Measurements from ENCODE around the gene LSM7. TPM values are rescaled to one million over a fixed set of nuclear protein-coding genes. Genes with fewer than 3 reads are reported as not detected.

The LSM7 gene
- total and polyA plus RNA-seq, 2 experiments from 2014 or later = 299 to 409 TPM

DNA sequence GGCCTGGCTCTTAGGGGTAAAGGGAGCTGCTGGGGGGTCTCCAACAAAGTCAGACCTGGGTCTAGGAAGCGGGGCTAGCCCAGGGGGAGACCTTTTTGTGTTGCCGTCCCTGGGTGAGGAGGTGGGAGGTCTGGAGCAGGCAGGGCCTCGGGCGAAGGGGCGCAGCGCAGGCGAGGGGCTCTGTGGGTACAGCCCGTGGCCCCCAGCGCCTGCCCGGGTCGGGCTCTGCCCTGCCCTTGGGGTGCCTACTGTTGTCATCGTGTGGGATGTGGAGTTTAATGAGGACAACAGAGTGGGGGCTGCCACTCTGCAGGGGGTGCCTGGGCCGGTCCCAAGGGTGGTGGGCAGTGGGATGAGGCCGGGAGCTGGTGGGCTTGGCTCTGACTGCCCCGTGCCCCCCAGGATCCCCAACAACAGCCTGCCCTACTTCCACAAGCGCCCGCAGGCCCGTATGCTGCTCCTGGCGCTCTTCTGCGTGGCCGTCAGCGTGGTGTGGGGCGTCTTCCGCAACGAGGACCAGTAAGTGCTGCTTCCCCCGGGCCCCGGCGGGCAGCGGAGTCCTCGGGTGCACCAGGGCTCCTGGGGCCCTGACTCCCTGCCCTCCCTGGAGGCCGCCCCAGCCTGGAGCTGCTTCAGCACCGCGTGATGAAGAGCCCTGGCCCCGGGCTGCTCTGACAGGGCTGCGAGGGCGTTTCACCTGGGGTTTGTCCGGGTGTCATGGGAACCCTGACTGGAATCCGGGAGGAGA lies 12.3 kb upstream of the LSM7 start:
- Histone ChIP-seq H3K27me3 (ENCODE audit: insufficient read depth) (no peaks in the 10 kb centered on the region), H4K20me1 (replicated peaks; ENCODE audit: insufficient read depth) (peaks cover 9% of the 10 kb centered on the region), H3K36me3 (ENCODE audit: insufficient read depth) (no peaks in the 10 kb centered on the region), H3F3A (replicated peaks; ENCODE audit: low read depth) (peaks cover 10% of the 10 kb centered on the region), H3K4me2 (no peak overlapping the region), H3K4me1 (ENCODE audit: insufficient read depth) (no peaks in the 10 kb centered on the region), H3K9me2 (ENCODE audit: insufficient read depth) (no peaks in the 10 kb centered on the region; the same call in 1 of the 2 replicates), H3K4me3 (no peak overlapping the region), H2AFZ (no peak overlapping the region), H3K79me2 (replicated peaks; ENCODE audit: insufficient read depth) (peaks cover 8% of the 10 kb centered on the region), H3K27ac (ENCODE audit: low read depth) (no peak overlapping the region)
- Mint-ChIP-seq H3K27ac (no peak overlapping the region), H3K9me3 (peaks cover 8% of the 10 kb centered on the region), H3K4me1 (peaks cover 8% of the 10 kb centered on the region; the same call in 2 of the 3 replicates), H3K27me3 (ENCODE audit: insufficient read depth, low read depth, poor library complexity) (peaks cover 3% of the 10 kb centered on the region), H3K36me3 (ENCODE audit: low read depth) (peaks cover 21% of the 10 kb centered on the region), H3K4me3 (no peak overlapping the region)
- no peak for ATAC-seq
- TF ChIP-seq, protein P1, sequence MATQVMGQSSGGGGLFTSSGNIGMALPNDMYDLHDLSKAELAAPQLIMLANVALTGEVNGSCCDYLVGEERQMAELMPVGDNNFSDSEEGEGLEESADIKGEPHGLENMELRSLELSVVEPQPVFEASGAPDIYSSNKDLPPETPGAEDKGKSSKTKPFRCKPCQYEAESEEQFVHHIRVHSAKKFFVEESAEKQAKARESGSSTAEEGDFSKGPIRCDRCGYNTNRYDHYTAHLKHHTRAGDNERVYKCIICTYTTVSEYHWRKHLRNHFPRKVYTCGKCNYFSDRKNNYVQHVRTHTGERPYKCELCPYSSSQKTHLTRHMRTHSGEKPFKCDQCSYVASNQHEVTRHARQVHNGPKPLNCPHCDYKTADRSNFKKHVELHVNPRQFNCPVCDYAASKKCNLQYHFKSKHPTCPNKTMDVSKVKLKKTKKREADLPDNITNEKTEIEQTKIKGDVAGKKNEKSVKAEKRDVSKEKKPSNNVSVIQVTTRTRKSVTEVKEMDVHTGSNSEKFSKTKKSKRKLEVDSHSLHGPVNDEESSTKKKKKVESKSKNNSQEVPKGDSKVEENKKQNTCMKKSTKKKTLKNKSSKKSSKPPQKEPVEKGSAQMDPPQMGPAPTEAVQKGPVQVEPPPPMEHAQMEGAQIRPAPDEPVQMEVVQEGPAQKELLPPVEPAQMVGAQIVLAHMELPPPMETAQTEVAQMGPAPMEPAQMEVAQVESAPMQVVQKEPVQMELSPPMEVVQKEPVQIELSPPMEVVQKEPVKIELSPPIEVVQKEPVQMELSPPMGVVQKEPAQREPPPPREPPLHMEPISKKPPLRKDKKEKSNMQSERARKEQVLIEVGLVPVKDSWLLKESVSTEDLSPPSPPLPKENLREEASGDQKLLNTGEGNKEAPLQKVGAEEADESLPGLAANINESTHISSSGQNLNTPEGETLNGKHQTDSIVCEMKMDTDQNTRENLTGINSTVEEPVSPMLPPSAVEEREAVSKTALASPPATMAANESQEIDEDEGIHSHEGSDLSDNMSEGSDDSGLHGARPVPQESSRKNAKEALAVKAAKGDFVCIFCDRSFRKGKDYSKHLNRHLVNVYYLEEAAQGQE (IDR thresholded peaks at IDR 0.05; ENCODE audit: unreplicated experiment) = no peak
- TF ChIP-seq, protein P2, sequence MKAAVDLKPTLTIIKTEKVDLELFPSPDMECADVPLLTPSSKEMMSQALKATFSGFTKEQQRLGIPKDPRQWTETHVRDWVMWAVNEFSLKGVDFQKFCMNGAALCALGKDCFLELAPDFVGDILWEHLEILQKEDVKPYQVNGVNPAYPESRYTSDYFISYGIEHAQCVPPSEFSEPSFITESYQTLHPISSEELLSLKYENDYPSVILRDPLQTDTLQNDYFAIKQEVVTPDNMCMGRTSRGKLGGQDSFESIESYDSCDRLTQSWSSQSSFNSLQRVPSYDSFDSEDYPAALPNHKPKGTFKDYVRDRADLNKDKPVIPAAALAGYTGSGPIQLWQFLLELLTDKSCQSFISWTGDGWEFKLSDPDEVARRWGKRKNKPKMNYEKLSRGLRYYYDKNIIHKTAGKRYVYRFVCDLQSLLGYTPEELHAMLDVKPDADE (IDR thresholded peaks at IDR 0.05) = no peak
- TF ChIP-seq ZNF114 (CRISPR knock-in tag; IDR thresholded peaks at IDR 0.05) (no peak), CREB1 (CRISPR knock-in tag; IDR thresholded peaks at IDR 0.05; ENCODE audit: low read depth) (no peak), STAT1 (IDR thresholded peaks at IDR 0.05; ENCODE audit: unreplicated experiment) (no peak)
- DNase-seq (ENCODE audit: low spot score) = no peak

DNA sequence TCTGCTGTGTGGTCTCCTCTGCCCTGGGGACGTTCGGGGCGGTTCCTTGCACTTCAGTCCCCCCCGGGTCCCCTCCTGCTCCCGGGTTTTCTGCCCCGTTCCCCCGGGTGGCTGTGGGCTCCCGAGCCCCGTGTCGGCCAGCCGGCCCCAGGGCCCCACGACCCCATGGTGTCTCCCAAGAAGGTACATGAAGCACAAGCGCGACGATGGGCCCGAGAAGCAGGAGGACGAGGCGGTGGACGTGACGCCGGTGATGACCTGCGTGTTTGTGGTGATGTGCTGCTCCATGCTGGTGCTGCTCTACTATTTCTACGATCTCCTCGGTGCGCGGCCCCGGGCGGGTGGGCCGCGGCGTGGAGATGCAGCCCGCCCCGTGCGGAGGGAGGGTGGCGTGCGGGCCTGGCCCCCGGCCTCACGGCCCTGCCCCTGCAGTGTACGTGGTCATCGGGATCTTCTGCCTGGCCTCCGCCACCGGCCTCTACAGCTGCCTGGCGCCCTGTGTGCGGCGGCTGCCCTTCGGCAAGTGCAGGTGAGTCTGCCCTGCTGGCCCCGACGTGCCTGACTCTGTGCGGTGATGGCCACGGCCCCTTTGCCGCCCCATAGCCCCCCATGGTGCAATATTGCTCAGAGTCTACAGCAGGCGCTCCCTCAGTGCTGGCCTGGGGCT lies 11.4 kb upstream of the LSM7 start:
- DNase-seq (ENCODE audit: low spot score) (no peak), ATAC-seq (no peak)
- H3K4me1 Mint-ChIP-seq = peaks cover 8% of the 10 kb centered on the region; the same call in 2 of the 3 replicates

More for the DNA sequence above, 11.4 kb upstream of the LSM7 start:
- no peaks in the 10 kb centered on the region for H3K4me1 ChIP-seq (ENCODE audit: insufficient read depth)
- no peak overlapping the region for H3K4me3 ChIP-seq
- no peak overlapping the region for H3K4me2 ChIP-seq
- Mint-ChIP-seq H3K27me3 (ENCODE audit: insufficient read depth, low read depth, poor library complexity) (peaks cover 6% of the 10 kb centered on the region), H3K36me3 (ENCODE audit: low read depth) (peaks cover 27% of the 10 kb centered on the region), H3K27ac (no peak overlapping the region), H3K9me3 (peaks cover 11% of the 10 kb centered on the region), H3K4me3 (no peak overlapping the region)
- peaks cover 10% of the 10 kb centered on the region for H3K79me2 ChIP-seq (replicated peaks; ENCODE audit: insufficient read depth)
- TF ChIP-seq, protein P2 (IDR thresholded peaks at IDR 0.05) = no peak
- TF ChIP-seq NANOG (IDR thresholded peaks at IDR 0.05; ENCODE audit: borderline replicate concordance) (no peak), EZH2phosphoT487 (IDR thresholded peaks at IDR 0.05; ENCODE audit: unreplicated experiment) (no peak), ZNF114 (CRISPR knock-in tag; IDR thresholded peaks at IDR 0.05) (no peak), ZNF331 (CRISPR knock-in tag; IDR thresholded peaks at IDR 0.05; ENCODE audit: low read depth) (no peak), STAT1 (IDR thresholded peaks at IDR 0.05; ENCODE audit: unreplicated experiment) (no peak), CREB1 (CRISPR knock-in tag; IDR thresholded peaks at IDR 0.05; ENCODE audit: low read depth) (no peak)
- TF ChIP-seq, protein P3, sequence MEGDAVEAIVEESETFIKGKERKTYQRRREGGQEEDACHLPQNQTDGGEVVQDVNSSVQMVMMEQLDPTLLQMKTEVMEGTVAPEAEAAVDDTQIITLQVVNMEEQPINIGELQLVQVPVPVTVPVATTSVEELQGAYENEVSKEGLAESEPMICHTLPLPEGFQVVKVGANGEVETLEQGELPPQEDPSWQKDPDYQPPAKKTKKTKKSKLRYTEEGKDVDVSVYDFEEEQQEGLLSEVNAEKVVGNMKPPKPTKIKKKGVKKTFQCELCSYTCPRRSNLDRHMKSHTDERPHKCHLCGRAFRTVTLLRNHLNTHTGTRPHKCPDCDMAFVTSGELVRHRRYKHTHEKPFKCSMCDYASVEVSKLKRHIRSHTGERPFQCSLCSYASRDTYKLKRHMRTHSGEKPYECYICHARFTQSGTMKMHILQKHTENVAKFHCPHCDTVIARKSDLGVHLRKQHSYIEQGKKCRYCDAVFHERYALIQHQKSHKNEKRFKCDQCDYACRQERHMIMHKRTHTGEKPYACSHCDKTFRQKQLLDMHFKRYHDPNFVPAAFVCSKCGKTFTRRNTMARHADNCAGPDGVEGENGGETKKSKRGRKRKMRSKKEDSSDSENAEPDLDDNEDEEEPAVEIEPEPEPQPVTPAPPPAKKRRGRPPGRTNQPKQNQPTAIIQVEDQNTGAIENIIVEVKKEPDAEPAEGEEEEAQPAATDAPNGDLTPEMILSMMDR (conservative IDR thresholded peaks at IDR 0.05; ENCODE audit: low read depth in 2 of 2) = no peak
- peaks cover 9% of the 10 kb centered on the region for H4K20me1 ChIP-seq (replicated peaks; ENCODE audit: insufficient read depth)
- H2AFZ ChIP-seq = no peak overlapping the region
- no peaks in the 10 kb centered on the region for H3K27me3 ChIP-seq (ENCODE audit: insufficient read depth)
- peaks cover 16% of the 10 kb centered on the region for H3F3A ChIP-seq (replicated peaks; ENCODE audit: low read depth)
- H3K36me3 ChIP-seq (ENCODE audit: insufficient read depth) = no peaks in the 10 kb centered on the region
- H3K27ac ChIP-seq (ENCODE audit: low read depth) = no peak overlapping the region
- H3K9me2 ChIP-seq (ENCODE audit: insufficient read depth) = no peaks in the 10 kb centered on the region; the same call in 1 of the 2 replicates

All from GM23338 (cell line).